Measurements from ENCODE around the gene OR4C16. TPM values are rescaled to one million over a fixed set of nuclear protein-coding genes. Genes with fewer than 3 reads are reported as not detected.

OR4C16 gene
- not detected in 2 replicates for total RNA-seq

GRCh38 chr11:55571828-55572227, at the start of gene OR4C16:
Gene OR4C16 (plus strand): TSS chr11:55572128. CDS start chr11:55572128, 0 bp downstream.

GRCh38 chr11:55554169-55554568, 17.8 kb upstream of the OR4C16 start, which contains the start of gene OR4C15:
Gene OR4C15 (plus strand): TSS chr11:55554469. CDS start chr11:55554469, 0 bp downstream.

GRCh38 chr11:55607545-55607944, 35.6 kb downstream of the OR4C16 start, which contains the start of gene OR4C11:
Gene OR4C11 (minus strand): TSS chr11:55607645. CDS start chr11:55604373, 3,272 bp downstream.

Other genes with a start within 250 kb of the OR4C16 start
- not detected in 2 replicates for gene OR4A16, start 228.9 kb upstream of the OR4C16 start, total RNA-seq
- not detected in 2 replicates for gene OR4A15, start 204.2 kb upstream of the OR4C16 start, total RNA-seq
- not detected in 2 replicates for gene OR4C15, start 17.7 kb upstream of the OR4C16 start, total RNA-seq
- not detected in 2 replicates for gene OR4C11, start 35.5 kb downstream of the OR4C16 start, total RNA-seq
- not detected in 2 replicates for gene OR4P4, start 63.0 kb downstream of the OR4C16 start, total RNA-seq
- not detected in 2 replicates for gene OR4S2, start 76.2 kb downstream of the OR4C16 start, total RNA-seq
- gene OR4C6, start 90.1 kb downstream of the OR4C16 start, total RNA-seq, result not detected in 2 replicates
- gene OR5D13, start 201.3 kb downstream of the OR4C16 start, total RNA-seq, result not detected in 2 replicates
- gene OR5D14, start 223.4 kb downstream of the OR4C16 start, total RNA-seq, result not detected in 2 replicates
- gene OR5L1, start 239.2 kb downstream of the OR4C16 start, total RNA-seq, result not detected in 2 replicates
- not detected in 2 replicates for gene OR5D18, start 247.5 kb downstream of the OR4C16 start, total RNA-seq

Data from pericardium fibroblast (primary cell).